ACC112 (cell line): Measurements from ENCODE around the gene ZCCHC7.
"Not testable (repeated sequence)": the region's sequence is repeated elsewhere in the genome, so short reads cannot be mapped to it uniquely, and the experiment has no call there.

Experiments
- H2AFZ ChIP-seq: fragments of 200-600 bp; sonication (generic); one replicate; pipeline ENCODE4 v1.6.0; 2017; ENCODE audit warnings: antibody characterized with exemption, low read length; ENCODE audit not compliant: unreplicated experiment
- H3K27ac ChIP-seq: fragments of 200-600 bp; sonication (generic); 2 replicates; pipeline ENCODE4 v1.5.1; 2014; ENCODE audit warnings: low read depth, mild to moderate bottlenecking, antibody characterized with exemption, low read length, moderate library complexity
- H3K27me3 ChIP-seq: fragments of 200-600 bp; sonication (generic); 2 replicates; pipeline ENCODE4 v1.6.1; 2014; ENCODE audit warnings: mild to moderate bottlenecking, antibody characterized with exemption, low read length, moderate library complexity, mixed read lengths; ENCODE audit not compliant: insufficient read depth
- H3K36me3 ChIP-seq: fragments of 200-600 bp; sonication (generic); 2 replicates; pipeline ENCODE4 v1.6.1; 2016; ENCODE audit warnings: mild to moderate bottlenecking, antibody characterized with exemption, low read length, moderate library complexity, mixed read lengths; ENCODE audit not compliant: insufficient read depth
- H3K4me1 ChIP-seq: fragments of 200-600 bp; sonication (generic); one replicate; pipeline ENCODE4 v1.6.1; 2016; ENCODE audit warnings: low read length, mixed read lengths; ENCODE audit not compliant: insufficient read depth, unreplicated experiment, control insufficient read depth
- H3K4me3 ChIP-seq: fragments of 200-600 bp; sonication (generic); 2 replicates; pipeline ENCODE4 v1.5.1; 2014; ENCODE audit warnings: mild to moderate bottlenecking, low read depth, low read length
- H3K79me2 ChIP-seq: fragments of 200-600 bp; sonication (generic); one replicate; pipeline ENCODE4 v1.6.0; 2016; ENCODE audit warnings: low read length; ENCODE audit not compliant: control insufficient read depth, unreplicated experiment, insufficient read depth

The ZCCHC7 gene

DNA sequence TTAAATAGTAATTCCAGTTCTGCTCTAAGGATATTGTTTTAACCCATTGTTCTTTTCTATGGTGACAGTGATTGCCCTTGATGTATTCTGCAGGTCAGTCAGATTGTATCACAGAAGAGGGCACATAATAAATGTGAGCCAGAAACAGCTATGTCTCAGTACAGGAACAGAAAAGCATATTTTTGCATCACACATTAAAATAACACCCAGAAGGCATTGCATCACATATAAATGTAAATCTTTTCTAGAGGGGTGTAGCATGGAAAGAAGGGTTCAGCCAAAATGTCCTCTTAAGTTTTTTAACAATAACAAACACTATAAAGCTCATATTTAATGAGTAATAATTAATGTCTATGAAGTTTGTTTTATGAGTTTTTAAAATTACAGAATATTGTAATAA, 30.0 kb downstream of the ZCCHC7 start:
- Histone ChIP-seq H3K79me2 (peaks cover 3% of the 10 kb centered on the region), H3K27me3 (no peaks in the 10 kb centered on the region), H3K4me1 (peaks cover 10% of the 10 kb centered on the region), H2AFZ (no peak overlapping the region), H3K36me3 (peaks cover 10% of the 10 kb centered on the region; the same call in 1 of the 2 replicates), H3K4me3 (no peak overlapping the region), H3K27ac (no peak overlapping the region)

DNA sequence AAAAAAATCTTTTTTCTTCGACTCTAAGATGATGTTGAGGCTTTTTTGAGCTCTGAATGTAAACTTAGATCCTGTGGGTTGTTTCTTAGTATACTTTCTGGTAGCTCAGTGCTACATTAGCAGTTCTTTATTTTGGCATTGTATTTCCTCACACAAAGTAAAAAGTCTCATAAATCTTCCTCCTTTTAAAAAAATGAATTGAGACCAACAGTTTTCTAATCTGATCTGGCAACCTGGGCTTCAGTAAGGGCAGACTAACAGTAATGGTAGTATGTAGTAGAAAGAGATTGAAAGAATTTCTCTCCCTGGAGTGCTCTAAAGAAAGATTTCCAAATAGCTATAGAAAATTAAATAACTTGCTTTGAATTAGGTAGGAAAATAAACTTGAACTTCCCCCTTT, 31.4 kb downstream of the ZCCHC7 start:
- H3K27me3 ChIP-seq, result no peaks in the 10 kb centered on the region
- no peak overlapping the region for H3K27ac ChIP-seq
- H3K4me1 ChIP-seq, result peaks cover 7% of the 10 kb centered on the region
- peaks cover 10% of the 10 kb centered on the region; the same call in 1 of the 2 replicates for H3K36me3 ChIP-seq
- peaks cover 3% of the 10 kb centered on the region for H3K79me2 ChIP-seq
- no peak overlapping the region for H3K4me3 ChIP-seq
- no peak overlapping the region for H2AFZ ChIP-seq

DNA sequence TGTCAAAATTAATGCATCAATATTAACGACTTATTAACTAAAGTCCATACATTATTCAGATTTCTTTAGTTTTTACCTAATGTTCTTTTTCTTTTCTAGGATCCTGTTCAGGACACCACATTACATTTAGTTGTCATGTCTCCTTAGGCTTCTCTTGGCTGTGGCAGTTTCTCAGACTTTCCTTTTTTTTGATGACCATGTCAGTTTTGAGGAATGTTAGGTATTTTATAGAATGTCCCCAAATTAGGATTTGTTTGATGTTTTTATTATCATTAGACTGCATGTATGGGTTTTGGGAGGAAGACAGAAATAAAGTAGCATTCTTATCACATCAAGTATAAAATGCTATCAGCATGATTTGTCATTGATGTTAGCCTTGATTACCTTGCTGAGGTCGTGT, 32.0 kb downstream of the ZCCHC7 start:
- Histone ChIP-seq H3K36me3 (peaks cover 10% of the 10 kb centered on the region; the same call in 1 of the 2 replicates), H3K79me2 (peaks cover 6% of the 10 kb centered on the region), H2AFZ (no peak overlapping the region), H3K27ac (no peak overlapping the region), H3K27me3 (no peaks in the 10 kb centered on the region), H3K4me1 (peaks cover 7% of the 10 kb centered on the region), H3K4me3 (no peak overlapping the region)

DNA sequence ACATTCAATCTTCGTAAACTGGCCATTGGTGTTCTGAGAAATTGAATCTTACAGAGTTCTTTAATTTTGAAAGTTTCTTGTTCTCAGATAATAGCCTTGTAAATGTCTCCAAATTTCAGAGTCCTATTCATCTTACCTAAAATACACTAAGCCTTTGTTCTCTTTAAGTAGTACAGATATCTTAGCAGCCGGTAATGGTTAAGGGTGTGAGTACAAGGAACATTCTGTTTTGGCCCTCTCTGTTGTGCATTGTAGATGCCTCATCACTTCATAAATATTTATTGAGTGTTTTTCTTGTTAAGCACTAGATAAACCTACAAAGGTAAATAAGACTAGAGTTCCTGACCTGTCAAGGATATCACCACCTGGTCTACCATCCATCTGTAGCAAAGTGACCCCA, 35.2 kb downstream of the ZCCHC7 start:
- peaks cover 12% of the 10 kb centered on the region; the same call in 1 of the 2 replicates for H3K36me3 ChIP-seq
- no peaks in the 10 kb centered on the region for H3K27me3 ChIP-seq
- no peak overlapping the region for H3K27ac ChIP-seq
- H3K79me2 ChIP-seq, result peaks cover 13% of the 10 kb centered on the region
- H3K4me3 ChIP-seq, result no peak overlapping the region
- peaks cover 7% of the 10 kb centered on the region for H3K4me1 ChIP-seq
- H2AFZ ChIP-seq, result no peak overlapping the region

DNA sequence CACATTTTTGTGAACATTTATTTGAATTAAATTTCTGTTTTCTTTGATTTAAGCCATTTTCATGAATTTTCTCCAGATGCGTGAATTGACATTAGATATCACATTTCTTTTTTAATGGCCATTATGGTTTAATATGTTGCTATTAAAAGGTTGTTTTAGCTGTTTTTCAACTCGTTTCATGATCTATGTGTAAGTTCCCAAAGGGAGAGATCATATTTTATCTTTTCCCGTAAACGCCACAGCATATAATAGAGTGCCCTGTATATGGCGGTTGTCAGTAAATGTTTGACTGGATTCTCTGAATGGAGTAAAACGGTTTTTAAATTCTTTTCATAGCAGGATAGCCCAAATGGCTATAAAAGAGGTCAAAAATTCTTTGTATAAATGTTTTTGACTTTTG, 35.8 kb downstream of the ZCCHC7 start:
- peaks cover 13% of the 10 kb centered on the region for H3K79me2 ChIP-seq
- no peaks in the 10 kb centered on the region for H3K27me3 ChIP-seq
- H3K4me1 ChIP-seq, result peaks cover 7% of the 10 kb centered on the region
- H3K36me3 ChIP-seq, result peaks cover 12% of the 10 kb centered on the region; the same call in 1 of the 2 replicates
- no peak overlapping the region for H3K4me3 ChIP-seq
- H2AFZ ChIP-seq, result no peak overlapping the region
- H3K27ac ChIP-seq, result no peak overlapping the region

DNA sequence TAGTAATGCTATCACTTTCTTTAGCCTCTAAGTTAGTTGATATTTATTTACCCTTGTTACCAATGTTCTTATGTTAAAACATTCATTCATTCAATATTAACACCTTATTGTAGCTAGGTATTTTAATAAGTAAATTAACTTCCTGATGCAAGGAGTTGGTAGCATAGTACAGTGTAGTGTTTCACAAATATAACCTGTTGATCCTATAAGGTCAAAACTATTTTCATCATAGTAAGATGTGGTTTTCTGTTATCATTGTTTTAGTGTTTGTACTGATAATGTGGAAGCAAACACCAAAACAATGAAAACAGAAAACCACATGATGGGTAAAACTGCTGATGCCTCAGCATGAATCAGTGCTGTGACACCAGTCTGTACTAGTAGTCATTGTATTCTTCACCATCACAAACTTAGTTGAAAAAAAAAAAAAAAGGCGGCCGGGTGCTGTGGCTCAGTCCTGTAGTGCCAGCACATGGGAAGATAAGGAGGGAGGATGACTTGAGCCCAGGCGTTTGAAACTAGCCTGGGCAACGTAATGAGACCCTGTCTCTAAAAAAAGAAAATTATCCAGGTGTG, 36.5 kb downstream of the ZCCHC7 start:
- Histone ChIP-seq H3K79me2 (peaks cover 13% of the 10 kb centered on the region), H3K27ac (0 out of 2 replicates have a peak overlapping the region, but pooled peaks have one; percentile 9), H3K4me1 (peaks cover 7% of the 10 kb centered on the region), H3K4me3 (no peak overlapping the region), H3K36me3 (peaks cover 12% of the 10 kb centered on the region; the same call in 1 of the 2 replicates), H3K27me3 (no peaks in the 10 kb centered on the region), H2AFZ (no peak overlapping the region)

DNA sequence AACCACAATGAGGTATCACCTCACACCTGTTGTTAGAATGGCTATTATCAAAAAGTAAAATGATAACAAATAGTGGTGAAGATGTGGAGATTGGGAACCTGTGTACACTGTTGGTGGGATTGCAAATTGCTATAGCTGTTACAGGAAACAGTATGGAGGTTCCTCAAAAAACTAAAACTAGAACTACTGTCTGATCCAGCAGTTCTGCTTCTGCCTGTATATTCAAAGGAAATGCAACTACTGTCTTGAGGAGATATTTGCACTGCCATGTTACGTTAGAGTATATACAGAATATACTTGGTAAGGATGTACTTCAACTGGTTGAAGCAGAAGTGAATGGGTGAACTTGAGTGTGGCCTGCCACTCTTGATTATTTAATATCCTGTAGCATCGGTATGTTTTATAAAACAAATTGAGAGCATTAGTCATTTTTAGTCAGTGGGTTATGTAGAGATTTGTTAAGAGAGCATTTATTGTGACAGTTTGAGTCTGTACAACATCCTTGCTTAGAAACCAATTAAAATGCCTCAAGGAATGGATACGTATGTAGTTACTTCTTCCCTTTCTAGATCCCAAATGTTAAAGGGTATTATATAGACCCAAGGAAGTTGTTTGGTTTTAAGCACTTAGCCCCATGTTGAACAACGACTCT, 37.5 kb downstream of the ZCCHC7 start:
- no peak overlapping the region for H2AFZ ChIP-seq
- H3K4me1 ChIP-seq, result peaks cover 3% of the 10 kb centered on the region
- no peak overlapping the region for H3K27ac ChIP-seq
- peaks cover 12% of the 10 kb centered on the region; the same call in 1 of the 2 replicates for H3K36me3 ChIP-seq
- H3K4me3 ChIP-seq, result no peak overlapping the region
- peaks cover 13% of the 10 kb centered on the region for H3K79me2 ChIP-seq
- H3K27me3 ChIP-seq, result no peaks in the 10 kb centered on the region

DNA sequence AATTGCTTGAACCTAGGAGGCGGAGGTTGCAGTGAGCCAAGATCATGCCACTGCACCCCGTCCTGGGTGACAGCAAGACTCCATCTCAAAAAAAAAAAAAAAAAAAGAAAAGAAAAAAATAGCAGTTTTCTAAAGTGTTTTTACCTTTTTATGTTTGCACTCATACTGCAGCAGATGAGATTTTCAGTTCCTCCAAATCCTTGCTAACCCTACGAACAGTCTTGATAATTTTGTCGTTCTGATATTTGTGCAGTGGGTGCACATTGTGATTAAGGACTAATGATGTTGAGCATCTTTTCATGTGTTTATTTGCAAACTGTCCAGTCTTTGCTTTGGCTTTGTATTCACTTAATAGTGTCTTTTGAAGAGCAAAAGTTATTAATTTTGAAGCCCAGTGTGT, 42.9 kb downstream of the ZCCHC7 start:
- H3K4me1 ChIP-seq, result no peaks in the 10 kb centered on the region
- H3K4me3 ChIP-seq, result no peak overlapping the region
- H3K27me3 ChIP-seq, result no peaks in the 10 kb centered on the region
- peaks cover 10% of the 10 kb centered on the region; the same call in 1 of the 2 replicates for H3K36me3 ChIP-seq
- H2AFZ ChIP-seq, result no peak overlapping the region
- no peak overlapping the region for H3K27ac ChIP-seq
- no peaks in the 10 kb centered on the region for H3K79me2 ChIP-seq

DNA sequence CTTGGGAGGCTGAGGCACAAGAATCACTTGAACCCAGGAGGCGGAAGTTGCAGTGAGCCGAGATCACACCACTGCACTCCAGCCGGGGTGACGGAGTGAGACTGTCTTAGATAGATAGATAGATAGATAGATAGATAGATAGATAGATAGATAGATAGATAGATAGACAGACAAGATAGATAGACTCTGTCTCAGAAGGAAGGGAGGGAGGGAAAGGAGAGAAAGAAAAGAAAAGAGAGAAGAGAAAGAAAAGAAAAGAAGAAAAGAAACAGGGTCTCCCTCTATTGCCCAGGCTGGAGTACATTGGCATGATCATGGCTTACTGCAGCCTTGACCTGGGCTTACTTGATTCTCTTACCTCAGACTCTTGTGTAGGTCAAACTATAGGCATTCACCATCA, 44.0 kb downstream of the ZCCHC7 start:
- not testable (repeated sequence) for H3K27me3 ChIP-seq, H3K27ac ChIP-seq, H2AFZ ChIP-seq, H3K79me2 ChIP-seq, H3K4me3 ChIP-seq, H3K4me1 ChIP-seq
- H3K36me3 ChIP-seq, result peaks cover 10% of the 10 kb centered on the region; the same call in 1 of the 2 replicates

DNA sequence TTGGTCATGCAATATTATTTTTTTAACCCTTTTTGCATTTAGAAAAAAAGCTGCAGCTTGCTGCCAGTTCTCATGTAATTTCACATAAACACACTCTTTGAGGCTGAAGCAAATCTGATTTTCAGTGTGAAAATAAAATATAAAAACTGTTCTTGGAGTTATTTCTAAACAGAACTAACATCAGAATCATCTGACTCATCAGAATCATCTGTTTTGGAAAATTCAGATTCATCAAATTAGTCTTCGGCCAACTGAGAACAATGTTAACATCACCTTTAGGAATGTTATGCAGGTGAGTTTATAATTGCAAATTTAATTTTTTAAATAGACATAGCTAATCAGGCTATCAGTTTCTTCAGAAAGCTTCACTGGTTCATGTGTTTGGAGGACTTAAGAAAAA, 45.3 kb downstream of the ZCCHC7 start:
- Histone ChIP-seq H3K27me3 (no peaks in the 10 kb centered on the region), H3K27ac (no peak overlapping the region), H3K4me3 (no peak overlapping the region), H3K4me1 (no peaks in the 10 kb centered on the region), H2AFZ (no peak overlapping the region), H3K79me2 (no peaks in the 10 kb centered on the region), H3K36me3 (0 out of 2 replicates have a peak, but pooled peaks cover 4% of the 10 kb centered on the region)

DNA sequence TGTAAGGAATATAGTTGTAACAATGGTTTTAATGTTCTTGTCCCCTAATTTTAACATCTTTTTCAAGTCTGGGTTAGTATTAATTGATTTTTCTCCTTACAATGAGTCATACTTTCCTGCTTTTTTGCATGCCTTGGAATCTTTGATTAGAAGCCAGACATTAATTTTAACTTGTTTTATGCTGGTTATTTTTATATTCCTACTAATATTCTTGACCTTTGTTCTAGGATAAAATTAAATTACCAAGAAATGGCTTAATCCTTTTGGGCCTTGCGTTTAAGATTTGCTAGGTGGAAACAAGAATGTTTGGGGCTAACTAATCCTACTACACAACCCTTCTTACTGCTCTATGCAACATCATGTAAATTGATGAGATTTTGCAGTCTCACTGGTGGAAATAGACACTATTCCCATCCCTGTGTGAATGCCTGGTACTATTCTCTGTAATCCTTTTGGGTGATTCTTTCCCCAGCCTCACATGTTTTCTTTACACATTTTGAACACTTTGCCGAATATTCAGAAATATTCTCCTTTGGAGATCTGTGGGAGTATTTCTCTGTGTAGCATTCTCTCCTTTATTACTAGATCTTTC, 47.2 kb downstream of the ZCCHC7 start:
- Histone ChIP-seq H3K36me3 (0 out of 2 replicates have a peak, but pooled peaks cover 4% of the 10 kb centered on the region), H3K27me3 (no peaks in the 10 kb centered on the region), H3K27ac (no peak overlapping the region), H2AFZ (no peak overlapping the region), H3K79me2 (peaks cover under 1% of the 10 kb centered on the region), H3K4me3 (no peak overlapping the region), H3K4me1 (no peaks in the 10 kb centered on the region)
